ENCODE results near the gene CALCOCO1.
"Not testable (repeated sequence)": the region's sequence is repeated elsewhere in the genome, so short reads cannot be mapped to it uniquely, and the experiment has no call there.

The CALCOCO1 gene

GRCh38 chr12:53696655-53697331, 30.5 kb downstream of the CALCOCO1 start:
- DNase-seq (ENCODE audit: low read depth): no peak

GRCh38 chr12:53696285-53696654, 31.0 kb downstream of the CALCOCO1 start:
- no peak for DNase-seq (ENCODE audit: low read depth)

GRCh38 chr12:53695152-53696145, 31.8 kb downstream of the CALCOCO1 start:
- no peak for DNase-seq (ENCODE audit: low read depth)

GRCh38 chr12:53694756-53695151, 32.5 kb downstream of the CALCOCO1 start:
- DNase-seq (ENCODE audit: low read depth): no peak

GRCh38 chr12:53688134-53688533, 39.1 kb downstream of the CALCOCO1 start:
- DNase-seq (ENCODE audit: low read depth): no peak

GRCh38 chr12:53686436-53686835, 40.8 kb downstream of the CALCOCO1 start:
- no peak for DNase-seq (ENCODE audit: low read depth)

GRCh38 chr12:53684654-53685220, 42.5 kb downstream of the CALCOCO1 start:
- no peak for DNase-seq (ENCODE audit: low read depth)

GRCh38 chr12:53683983-53684382, 43.3 kb downstream of the CALCOCO1 start:
- no peak for DNase-seq (ENCODE audit: low read depth)

GRCh38 chr12:53683494-53683893, 43.8 kb downstream of the CALCOCO1 start:
- no peak for DNase-seq (ENCODE audit: low read depth)

GRCh38 chr12:53680061-53680460, 47.2 kb downstream of the CALCOCO1 start:
- DNase-seq (ENCODE audit: low read depth): not testable (repeated sequence)

GRCh38 chr12:53677800-53678148, 49.5 kb downstream of the CALCOCO1 start:
- no peak for DNase-seq (ENCODE audit: low read depth)

GRCh38 chr12:53677016-53677799, 50.0 kb downstream of the CALCOCO1 start:
- DNase-seq (ENCODE audit: low read depth): no peak

GRCh38 chr12:53676656-53677015, 50.6 kb downstream of the CALCOCO1 start:
- DNase-seq (ENCODE audit: low read depth): no peak

GRCh38 chr12:53675701-53676607, 51.3 kb downstream of the CALCOCO1 start, which contains the start of gene ATP5MC2:
Gene ATP5MC2, minus strand, starts transcription at chr12:53676083. Its CDS starts 3,469 bp downstream, at chr12:53672614.
- peak; percentile 98 for DNase-seq (ENCODE audit: low read depth)

GRCh38 chr12:53674977-53675700, 52.1 kb downstream of the CALCOCO1 start:
- DNase-seq (ENCODE audit: low read depth): no peak

- no peak for DNase-seq (ENCODE audit: low read depth)
These were observed 56.3 kb downstream of the CALCOCO1 start for GRCh38 chr12:53670971-53671370.

GRCh38 chr12:53670308-53670707, 56.9 kb downstream of the CALCOCO1 start:
- no peak for DNase-seq (ENCODE audit: low read depth)

GRCh38 chr12:53667080-53667479, 60.2 kb downstream of the CALCOCO1 start:
- no peak for DNase-seq (ENCODE audit: low read depth)

- no peak for DNase-seq (ENCODE audit: low read depth)
These were observed 62.3 kb downstream of the CALCOCO1 start for GRCh38 chr12:53664936-53665335.

GRCh38 chr12:53664191-53664590, 63.1 kb downstream of the CALCOCO1 start:
- no peak for DNase-seq (ENCODE audit: low read depth)
